ENCODE data around the gene SOS2. TPM values are rescaled to one million over a fixed set of nuclear protein-coding genes. Genes with fewer than 3 reads are reported as not detected.

Gene SOS2
- total and polyA plus RNA-seq, 2 of the 8 experiments (the other 6 are each of a cell fraction or from before 2014, with no cell fraction given): 2.8 to 12.7 TPM

- Histone ChIP-seq H3K4me1 (replicated peaks in 1 of 4; ENCODE audit: control insufficient read depth in 3 of 4, insufficient read depth in 4 of 4, low read length in 3 of 4) (no peaks in the 10 kb centered on the region), H3K36me3 (ENCODE audit: control insufficient read depth in 2 of 4, insufficient read depth in 4 of 4, low read length in 3 of 4) (no peaks in the 10 kb centered on the region), H2BK120ac (replicated peaks; ENCODE audit: low read depth, low read length) (no peak overlapping the region), H3K27ac (ENCODE audit: low read depth, low read length) (no peak overlapping the region), H3K9me3 (ENCODE audit: insufficient read depth in 2 of 2, low read depth in 1 of 2, low read length in 1 of 2) (no peaks in the 10 kb centered on the region), H2BK5ac (ENCODE audit: low read depth, low read length) (no peak overlapping the region), H4K20me1 (replicated peaks in 1 of 2; ENCODE audit: control insufficient read depth in 1 of 2, insufficient read depth in 2 of 2, low read length in 2 of 2) (no peaks in the 10 kb centered on the region), H2AK5ac (ENCODE audit: low read depth, low read length) (no peak overlapping the region), H4K8ac (ENCODE audit: extremely low read depth, insufficient read depth, low read length) (peak overlapping the region; percentile 31; the same call in 1 of the 2 replicates), H3K23me2 (ENCODE audit: low read depth, low read length) (no peaks in the 10 kb centered on the region; the same call in 1 of the 2 replicates), H2BK20ac (ENCODE audit: low read length) (no peak overlapping the region), H3K14ac (ENCODE audit: insufficient read length) (no peak overlapping the region), H3K79me2 (ENCODE audit: control insufficient read depth in 1 of 2, insufficient read depth in 2 of 2, low read length in 2 of 2) (no peaks in the 10 kb centered on the region), H3K18ac (ENCODE audit: extremely low read depth, low read length) (no peak overlapping the region), H2BK12ac (ENCODE audit: low read depth, low read length) (no peak overlapping the region), H4K5ac (ENCODE audit: insufficient read length, low read depth, low read length) (no peak overlapping the region), H3K27me3 (replicated peaks in 1 of 4; ENCODE audit: control insufficient read depth in 3 of 4, extremely low read depth in 1 of 4, insufficient read depth in 3 of 4, low read length in 3 of 4) (no peaks in the 10 kb centered on the region), H3K23ac (ENCODE audit: insufficient read length) (no peak overlapping the region), H4K91ac (replicated peaks; ENCODE audit: insufficient read length, low read length) (no peak overlapping the region), H3K4me3 (ENCODE audit: extremely low read depth in 1 of 4, insufficient read depth in 2 of 4, low read depth in 3 of 4, low read length in 4 of 4) (no peak overlapping the region), H3K79me1 (ENCODE audit: low read depth, low read length) (no peaks in the 10 kb centered on the region), H3K4me2 (ENCODE audit: insufficient read depth in 1 of 2, low read depth in 2 of 2, low read length in 2 of 2) (no peak overlapping the region), H3K56ac (replicated peaks; ENCODE audit: insufficient read length, low read depth, low read length) (no peak overlapping the region), H2BK15ac (ENCODE audit: low read length) (no peak overlapping the region), H2AFZ (ENCODE audit: low read length) (0 out of 2 replicates have a peak overlapping the region, but pooled peaks have one; percentile 5), H3K9ac (replicated peaks in 1 of 4; ENCODE audit: extremely low read depth in 1 of 4, low read depth in 3 of 4, low read length in 3 of 4) (no peak overlapping the region), H3K4ac (replicated peaks; ENCODE audit: insufficient read length, low read depth, low read length) (no peak overlapping the region)
- CTCF ChIA-PET (ENCODE audit: partially characterized antibody): interaction anchor here (0.6 to 1.2 kb wide), 2 partner anchors 79 to 221 kb away, joined by 3 read pairs; no protein-coding TSS in a partner anchor
- 88% methylated on average over 10 of the region's 10 CpGs; no CpG with 5 or more reads in 1 of the 2 experiments for WGBS, 2 experiments (ENCODE audit: extremely low coverage in 1 of 2, insufficient coverage in 1 of 2, insufficient read length in 1 of 2, insufficient replicate concordance in 2 of 2, low coverage in 1 of 2, low lambda C conversion rate in 2 of 2, missing lambda C conversion rate in 1 of 2)
- POLR2A ChIA-PET (ENCODE audit: partially characterized antibody): interaction anchor here (0.8 to 1.4 kb wide), 2 partner anchors 22 to 28 kb away, joined by 3 read pairs; no protein-coding TSS in a partner anchor
- no peak for TF ChIP-seq MAFK (IDR thresholded peaks at IDR 0.05; ENCODE audit: low read depth, low read length)
- no peak for TF ChIP-seq SUZ12 (IDR thresholded peaks at IDR 0.05; ENCODE audit: low read length)
- TF ChIP-seq RBBP5 (IDR thresholded peaks at IDR 0.05; ENCODE audit: borderline replicate concordance, low read depth, low read length): no peak
- TF ChIP-seq BCL11A (IDR thresholded peaks at IDR 0.05; ENCODE audit: low read depth in 2 of 2, low read length in 2 of 2): no peak
- FAIRE-seq (no peak), DNase-seq (ENCODE audit: low read depth in 1 of 2, low spot score in 2 of 2) (no peak)
Measured at GRCh38 chr14:50085570-50086320, 145.6 kb downstream of the SOS2 start.

Data from H1 (cell line).